Lung (tissue), 12 donors: ENCODE results near the gene ARHGAP10. TPM values are rescaled to one million over a fixed set of nuclear protein-coding genes. Genes with fewer than 3 reads are reported as not detected.

Source experiments
- ATAC-seq: fragments of 200-7000 bp; cut with Tn5 transposase; one replicate; pipeline ENCODE4 v1.9.1; 2020; ENCODE audit warnings: moderate number of reproducible peaks; ENCODE audit not compliant: insufficient read depth, low FRiP score
- DNase-seq, 3 donors: peaks; one replicate each; pipeline ENCODE4 v3.0.0-alpha.2; 2013 to 2017
- H3K27ac ChIP-seq, 2 donors: one replicate each; pipeline ENCODE4 v1.5.1; 2013; ENCODE audit warnings: mild to moderate bottlenecking in 2 of 2, moderate library complexity in 2 of 2, control low read depth in 1 of 2, inconsistent platforms in 1 of 2, low read depth in 1 of 2, low read length in 1 of 2
- H3K27me3 ChIP-seq, 3 donors: one replicate each; pipeline ENCODE4 v1.5.1; 2013; ENCODE audit warnings: low read length in 2 of 3; ENCODE audit not compliant: control insufficient read depth in 3 of 3, insufficient read depth in 3 of 3
- H3K36me3 ChIP-seq, 4 donors: one replicate each; pipeline ENCODE4 v1.5.1; 2013; ENCODE audit warnings: low read length in 4 of 4, mild to moderate bottlenecking in 1 of 4, moderate library complexity in 1 of 4; ENCODE audit not compliant: control insufficient read depth in 4 of 4, insufficient read depth in 4 of 4
- H3K4me1 ChIP-seq, 5 donors: one replicate each; pipeline ENCODE4 v1.5.1; 2013; ENCODE audit warnings: low read length in 5 of 5, mild to moderate bottlenecking in 2 of 5, moderate library complexity in 1 of 5; ENCODE audit not compliant: control insufficient read depth in 5 of 5, insufficient read depth in 5 of 5
- H3K4me3 ChIP-seq: one replicate; pipeline ENCODE4 v1.5.1; 2013; ENCODE audit warnings: mild to moderate bottlenecking, control low read depth, moderate library complexity
- H3K9ac ChIP-seq, 2 donors: one replicate each; pipeline ENCODE4 v1.5.1; 2013; ENCODE audit warnings: low read length in 2 of 2, control low read depth in 1 of 2; ENCODE audit not compliant: insufficient read depth in 1 of 2
- H3K9me3 ChIP-seq, 4 donors: one replicate each; pipeline ENCODE4 v1.5.1; 2013; ENCODE audit warnings: low read length in 3 of 4, mild to moderate bottlenecking in 1 of 4, moderate library complexity in 1 of 4; ENCODE audit not compliant: control insufficient read depth in 4 of 4, insufficient read depth in 3 of 4
- WGBS, 2 donors: extraction: QIAGEN DNeasy Blood & Tissue Kit; methylation state at CpG; one replicate each; pipeline ENCODE4 v1.1.7; 2013; 5-methylcytosine and 5-hydroxymethylcytosine counted together
- polyA plus RNA-seq, 2 donors: library from polyadenylated mRNA; stranded (reverse); fragments of 200-250 nt; gene quantifications; one replicate each; pipeline ENCODE4 v1.2.1, GENCODE V29; 2013
- total RNA-seq, 2 donors: library from RNA; depleted of rRNA in 1 of 2; stranded (reverse); fragments of >200 nt in 1 of 2; gene quantifications; one replicate each; pipeline ENCODE4 v1.2.1, GENCODE V29; 2014 to 2021
- TF ChIP-seq, protein P1 (sequence below): IDR thresholded peaks from 2 replicates; pipeline ENCODE4 v1.5.1; 2012; ENCODE audit warnings: mild to moderate bottlenecking; ENCODE audit errors: control extremely low read depth, extremely low read depth
- donor health status: control.
- donor health status: control.
- donor health status: Bipolar disorder and iron deficiency.
- donor health status: healthy.
- donor health status: DM: yes; HTN: yes; CAD: no.

ARHGAP10 gene
- total and polyA plus RNA-seq, 4 donors = 9.1 to 25.0 (median 17.5) TPM

DNA sequence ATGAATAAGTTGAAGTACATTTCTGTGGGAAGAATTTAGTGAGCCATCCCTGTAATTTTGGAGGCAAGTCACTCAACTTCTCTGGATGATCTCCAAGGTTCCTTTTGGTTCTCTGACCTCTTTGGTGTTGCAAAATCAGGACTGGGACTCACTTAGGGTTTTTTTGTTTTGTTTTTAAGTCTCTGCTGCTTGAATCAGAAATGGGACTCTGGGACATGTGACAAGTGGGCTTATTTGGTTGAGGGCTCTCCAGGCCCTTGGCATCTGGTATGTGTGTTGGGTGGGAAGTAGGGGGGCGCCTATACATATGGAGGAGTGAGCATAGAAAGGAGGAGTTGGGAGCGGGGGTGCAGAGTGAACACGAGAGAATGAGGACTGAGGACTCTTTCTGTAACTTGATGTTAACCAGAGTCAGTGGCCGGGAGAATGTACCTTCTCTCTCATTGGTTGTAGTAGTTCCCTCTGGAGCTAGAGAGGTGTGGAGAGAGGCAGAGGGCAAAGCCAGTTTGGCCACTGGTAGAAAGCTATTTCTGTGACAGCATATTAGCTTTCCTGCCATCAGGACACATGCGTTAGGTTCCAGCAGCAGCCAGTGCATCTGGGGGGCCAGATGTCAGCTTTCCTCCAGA is 1.9 kb downstream of the ARHGAP10 start:
- H3K4me1 ChIP-seq = peaks cover 0 to 22% (median 15%) of the 10 kb centered on the region in 5 donors
- WGBS, 2 donors = 58 to 74% methylated on average over 5 of the region's 5 CpGs
- ATAC-seq (no peak), DNase-seq (peak in 2 of 3 donors; percentile 56 to 70)
- no peaks in the 10 kb centered on the region for H3K9me3 ChIP-seq
- H3K27ac ChIP-seq = peak overlapping the region; percentile 42 to 89
- H3K27me3 ChIP-seq = no peaks in the 10 kb centered on the region
- H3K36me3 ChIP-seq = no peaks in the 10 kb centered on the region
- H3K9ac ChIP-seq = no peak overlapping the region
- TF ChIP-seq, protein P1, sequence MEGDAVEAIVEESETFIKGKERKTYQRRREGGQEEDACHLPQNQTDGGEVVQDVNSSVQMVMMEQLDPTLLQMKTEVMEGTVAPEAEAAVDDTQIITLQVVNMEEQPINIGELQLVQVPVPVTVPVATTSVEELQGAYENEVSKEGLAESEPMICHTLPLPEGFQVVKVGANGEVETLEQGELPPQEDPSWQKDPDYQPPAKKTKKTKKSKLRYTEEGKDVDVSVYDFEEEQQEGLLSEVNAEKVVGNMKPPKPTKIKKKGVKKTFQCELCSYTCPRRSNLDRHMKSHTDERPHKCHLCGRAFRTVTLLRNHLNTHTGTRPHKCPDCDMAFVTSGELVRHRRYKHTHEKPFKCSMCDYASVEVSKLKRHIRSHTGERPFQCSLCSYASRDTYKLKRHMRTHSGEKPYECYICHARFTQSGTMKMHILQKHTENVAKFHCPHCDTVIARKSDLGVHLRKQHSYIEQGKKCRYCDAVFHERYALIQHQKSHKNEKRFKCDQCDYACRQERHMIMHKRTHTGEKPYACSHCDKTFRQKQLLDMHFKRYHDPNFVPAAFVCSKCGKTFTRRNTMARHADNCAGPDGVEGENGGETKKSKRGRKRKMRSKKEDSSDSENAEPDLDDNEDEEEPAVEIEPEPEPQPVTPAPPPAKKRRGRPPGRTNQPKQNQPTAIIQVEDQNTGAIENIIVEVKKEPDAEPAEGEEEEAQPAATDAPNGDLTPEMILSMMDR = no peak
- H3K4me3 ChIP-seq = peak overlapping the region; percentile 6

DNA sequence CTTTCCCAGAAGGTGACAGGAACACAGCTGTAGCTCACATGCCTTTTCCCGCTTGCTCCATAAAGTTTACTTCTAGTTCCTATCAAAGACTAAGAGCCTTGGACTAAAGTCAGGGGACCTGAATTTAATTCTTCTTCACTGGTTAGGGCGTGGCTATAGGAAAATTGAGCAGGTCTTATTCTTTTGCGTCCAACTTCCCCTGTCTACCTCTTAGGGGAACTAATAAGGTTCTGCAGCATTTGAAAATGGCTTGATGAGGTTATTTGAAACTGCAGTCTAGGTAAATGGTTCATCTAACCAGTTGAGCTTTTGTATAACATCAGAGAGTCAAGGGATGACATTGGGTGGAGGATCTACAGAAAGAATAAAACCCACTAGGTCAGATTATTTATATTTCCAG is 2.6 kb downstream of the ARHGAP10 start:
- H3K27me3 ChIP-seq = no peaks in the 10 kb centered on the region
- no peaks in the 10 kb centered on the region for H3K36me3 ChIP-seq
- peaks cover 0 to 27% (median 15%) of the 10 kb centered on the region in 5 donors for H3K4me1 ChIP-seq
- ATAC-seq = no peak
- H3K9me3 ChIP-seq = no peaks in the 10 kb centered on the region
- H3K4me3 ChIP-seq = no peak overlapping the region
- no peak overlapping the region for H3K9ac ChIP-seq
- no peak for DNase-seq
- peak overlapping the region in 1 of 2 donors; percentile 89 for H3K27ac ChIP-seq
- TF ChIP-seq, protein P1 = no peak
- 66 to 84% methylated on average over 3 of the region's 3 CpGs for WGBS, 2 donors

DNA sequence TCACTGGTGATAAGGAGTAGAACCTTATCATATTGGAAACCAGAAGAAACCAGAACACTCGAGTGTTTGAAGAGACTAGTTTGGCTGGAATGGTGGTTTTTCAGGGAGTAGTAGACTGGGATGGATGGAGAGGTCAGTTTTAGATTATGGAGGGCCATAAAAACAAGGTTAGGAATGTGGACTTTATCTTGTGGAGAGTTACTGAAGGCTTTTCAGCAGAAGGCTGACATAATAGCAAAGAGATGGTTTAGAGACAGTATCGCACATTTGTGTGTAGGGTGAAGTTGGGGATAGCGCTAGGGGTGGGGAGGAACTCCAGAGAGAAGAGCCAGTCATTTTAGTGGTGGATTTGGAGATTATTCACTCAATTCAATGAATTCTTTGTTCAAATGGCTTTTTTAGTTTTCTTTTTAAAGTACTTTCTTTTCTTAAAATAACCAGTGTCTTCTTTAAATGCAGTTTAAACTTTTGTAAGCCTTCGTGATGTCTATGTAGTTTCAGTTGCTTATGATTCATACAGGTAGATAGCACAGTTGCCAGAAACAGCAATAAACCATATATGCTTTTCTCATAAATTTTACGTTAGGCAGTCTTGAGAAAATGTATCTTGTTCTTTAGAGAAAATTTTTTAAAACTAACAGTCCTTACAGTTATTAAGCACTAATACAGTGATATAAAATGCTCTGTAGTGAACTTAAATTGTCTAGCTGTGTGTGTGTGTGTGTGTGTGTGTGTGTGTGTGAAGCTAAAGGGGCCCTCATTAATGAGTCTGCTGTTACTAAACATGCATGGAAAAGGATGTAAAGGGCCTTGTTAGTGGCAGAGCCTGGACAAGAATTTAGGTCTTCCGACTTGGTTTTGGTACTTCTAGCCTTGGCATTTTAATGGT is 3.8 kb downstream of the ARHGAP10 start:
- DNase-seq = no peak
- H3K4me1 ChIP-seq = peaks cover 0 to 27% (median 15%) of the 10 kb centered on the region in 5 donors
- TF ChIP-seq, protein P1 = no peak
- H3K4me3 ChIP-seq = no peak overlapping the region
- peak overlapping the region in 1 of 2 donors; percentile 20 for H3K9ac ChIP-seq
- 89 to 91% methylated on average over 6 of the region's 6 CpGs for WGBS, 2 donors
- peak overlapping the region in 1 of 2 donors; percentile 74 for H3K27ac ChIP-seq
- no peaks in the 10 kb centered on the region for H3K9me3 ChIP-seq
- H3K36me3 ChIP-seq = no peaks in the 10 kb centered on the region
- no peaks in the 10 kb centered on the region for H3K27me3 ChIP-seq
- no peak for ATAC-seq
